Measurements from ENCODE around the gene SAMD4A.

The SAMD4A gene

DNA sequence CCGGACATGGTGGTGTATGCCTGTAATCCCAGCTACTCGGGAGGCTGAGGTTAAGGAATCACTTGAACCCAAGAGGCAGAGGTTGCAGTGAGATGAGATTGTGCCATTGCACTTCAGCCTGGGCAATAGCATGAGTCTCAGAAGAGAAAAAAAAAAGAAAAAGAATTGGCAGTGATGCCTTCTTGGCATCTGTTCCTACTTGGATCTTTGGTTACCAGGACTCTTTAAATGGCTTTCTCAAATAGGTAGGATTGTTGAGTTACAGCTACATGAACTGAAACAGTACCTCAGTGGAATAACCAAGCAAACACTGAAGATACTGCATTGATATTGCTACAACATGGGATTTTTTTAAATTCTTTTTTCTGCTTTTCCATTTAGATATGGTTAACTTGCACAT is 136.8 kb downstream of the SAMD4A start:
- TF ChIP-seq, protein P1, sequence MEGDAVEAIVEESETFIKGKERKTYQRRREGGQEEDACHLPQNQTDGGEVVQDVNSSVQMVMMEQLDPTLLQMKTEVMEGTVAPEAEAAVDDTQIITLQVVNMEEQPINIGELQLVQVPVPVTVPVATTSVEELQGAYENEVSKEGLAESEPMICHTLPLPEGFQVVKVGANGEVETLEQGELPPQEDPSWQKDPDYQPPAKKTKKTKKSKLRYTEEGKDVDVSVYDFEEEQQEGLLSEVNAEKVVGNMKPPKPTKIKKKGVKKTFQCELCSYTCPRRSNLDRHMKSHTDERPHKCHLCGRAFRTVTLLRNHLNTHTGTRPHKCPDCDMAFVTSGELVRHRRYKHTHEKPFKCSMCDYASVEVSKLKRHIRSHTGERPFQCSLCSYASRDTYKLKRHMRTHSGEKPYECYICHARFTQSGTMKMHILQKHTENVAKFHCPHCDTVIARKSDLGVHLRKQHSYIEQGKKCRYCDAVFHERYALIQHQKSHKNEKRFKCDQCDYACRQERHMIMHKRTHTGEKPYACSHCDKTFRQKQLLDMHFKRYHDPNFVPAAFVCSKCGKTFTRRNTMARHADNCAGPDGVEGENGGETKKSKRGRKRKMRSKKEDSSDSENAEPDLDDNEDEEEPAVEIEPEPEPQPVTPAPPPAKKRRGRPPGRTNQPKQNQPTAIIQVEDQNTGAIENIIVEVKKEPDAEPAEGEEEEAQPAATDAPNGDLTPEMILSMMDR (IDR thresholded peaks at IDR 0.05; ENCODE audit: insufficient read depth, low read depth, low read length, missing control alignments) = no peak
- no peak overlapping the region for H3K4me3 ChIP-seq (ENCODE audit: low read length)
- no peak for DNase-seq (ENCODE audit: low read depth)

DNA sequence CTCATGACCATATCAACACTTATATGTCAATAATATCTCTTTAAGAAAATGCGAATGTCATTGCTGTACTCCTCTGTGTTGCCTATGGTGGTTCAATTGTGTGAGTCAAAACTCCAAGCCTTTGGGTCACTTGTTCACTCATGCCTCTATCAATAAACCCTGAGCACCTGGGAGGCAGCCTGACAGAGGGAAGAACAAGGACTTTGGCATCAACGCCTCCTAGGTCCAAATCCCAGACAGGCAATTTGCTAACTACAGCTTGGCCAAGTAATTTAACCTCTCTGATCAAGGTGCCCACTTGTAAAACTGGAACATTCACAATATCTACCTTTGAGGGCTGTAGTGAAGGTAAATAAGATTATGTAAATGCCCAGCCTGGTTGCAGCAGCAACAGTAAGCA is 137.8 kb downstream of the SAMD4A start:
- no peak overlapping the region for H3K4me3 ChIP-seq (ENCODE audit: low read length)
- TF ChIP-seq, protein P1 (IDR thresholded peaks at IDR 0.05; ENCODE audit: insufficient read depth, low read depth, low read length, missing control alignments) = no peak
- no peak for DNase-seq (ENCODE audit: low read depth)

DNA sequence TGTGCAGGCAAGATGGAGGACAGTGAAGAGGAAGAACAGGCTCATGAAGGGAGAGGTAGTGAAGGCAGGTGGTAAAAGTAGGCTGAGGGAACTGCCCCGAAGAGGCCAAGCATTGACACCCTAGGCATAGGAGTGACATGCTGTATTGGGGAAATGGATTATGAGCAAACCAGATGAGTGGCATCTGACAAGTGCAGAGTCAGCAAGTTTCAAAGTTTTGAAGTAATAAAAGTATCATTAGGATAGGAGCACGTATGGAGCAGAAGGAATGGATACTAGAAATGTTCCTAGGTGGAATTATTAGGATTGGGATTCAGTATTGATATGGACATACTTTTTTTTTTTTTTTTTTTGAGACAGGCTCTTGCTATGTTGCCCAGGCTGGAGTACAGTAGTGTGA is 139.8 kb downstream of the SAMD4A start:
- no peak for DNase-seq (ENCODE audit: low read depth)
- TF ChIP-seq, protein P1 (IDR thresholded peaks at IDR 0.05; ENCODE audit: insufficient read depth, low read depth, low read length, missing control alignments) = no peak
- no peak overlapping the region for H3K4me3 ChIP-seq (ENCODE audit: low read length)

DNA sequence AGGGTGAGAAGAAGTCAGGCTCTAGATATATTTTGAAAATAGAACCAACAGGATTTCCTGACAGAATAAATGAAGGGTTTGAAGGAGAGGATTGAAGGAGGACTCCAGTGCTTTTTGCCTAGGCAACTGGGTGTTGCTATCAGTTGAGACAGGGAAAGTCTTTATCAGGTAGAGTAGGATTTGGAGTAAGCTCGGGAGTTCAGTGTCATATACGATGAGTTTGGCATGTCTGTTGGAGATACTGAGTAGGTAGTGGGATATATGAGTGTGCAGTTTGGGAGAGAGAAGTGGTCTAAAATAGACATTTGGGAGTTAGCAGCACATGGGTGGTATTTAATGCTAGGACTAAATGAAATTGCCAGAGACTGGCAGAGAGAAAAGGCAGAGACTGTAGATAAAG is 141.2 kb downstream of the SAMD4A start:
- TF ChIP-seq, protein P1 (IDR thresholded peaks at IDR 0.05; ENCODE audit: insufficient read depth, low read depth, low read length, missing control alignments) = no peak
- H3K4me3 ChIP-seq (ENCODE audit: low read length) = no peak overlapping the region
- no peak for DNase-seq (ENCODE audit: low read depth)

DNA sequence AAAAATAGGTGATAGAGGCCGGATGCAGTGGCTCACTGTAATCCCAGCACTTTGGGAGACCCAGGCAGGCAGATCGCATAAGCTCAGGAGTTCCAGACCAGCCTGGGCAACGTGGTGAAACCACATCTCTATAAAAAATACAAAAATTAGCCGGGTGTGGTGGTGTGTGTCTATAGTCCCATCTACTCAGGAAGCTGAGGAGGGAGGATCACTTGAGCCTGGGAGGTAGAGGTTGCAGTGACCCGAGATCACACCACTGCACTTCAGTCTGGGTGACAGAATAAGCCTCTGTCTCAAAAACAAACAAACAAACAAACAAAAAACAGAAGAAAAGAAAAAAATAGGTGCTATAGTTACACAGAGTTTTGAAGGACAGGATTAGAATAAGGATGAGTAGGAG is 142.1 kb downstream of the SAMD4A start:
- H3K4me3 ChIP-seq (ENCODE audit: low read length) = no peak overlapping the region
- TF ChIP-seq, protein P1 (IDR thresholded peaks at IDR 0.05; ENCODE audit: insufficient read depth, low read depth, low read length, missing control alignments) = no peak
- no peak for DNase-seq (ENCODE audit: low read depth)

DNA sequence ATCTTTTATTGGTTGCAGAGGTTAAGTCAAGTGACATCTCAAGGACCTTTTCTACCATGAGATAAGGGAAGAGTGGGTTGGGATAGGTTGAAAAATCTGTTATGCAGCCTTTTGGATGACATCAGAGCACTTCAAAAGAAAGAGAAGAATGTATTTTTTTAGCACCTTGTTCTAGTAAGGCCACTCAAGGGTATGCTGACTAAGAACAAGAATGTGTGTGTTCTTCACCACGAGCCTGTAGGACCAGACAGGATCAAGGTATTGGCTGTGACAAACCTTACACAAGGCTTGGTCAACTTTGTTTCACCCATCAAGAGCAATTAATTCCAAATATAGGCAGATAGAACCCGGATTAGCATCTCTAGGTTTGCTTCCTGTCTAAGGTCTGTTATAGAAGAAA is 142.5 kb downstream of the SAMD4A start:
- DNase-seq (ENCODE audit: low read depth) = no peak
- TF ChIP-seq, protein P1 (IDR thresholded peaks at IDR 0.05; ENCODE audit: insufficient read depth, low read depth, low read length, missing control alignments) = no peak
- no peak overlapping the region for H3K4me3 ChIP-seq (ENCODE audit: low read length)

DNA sequence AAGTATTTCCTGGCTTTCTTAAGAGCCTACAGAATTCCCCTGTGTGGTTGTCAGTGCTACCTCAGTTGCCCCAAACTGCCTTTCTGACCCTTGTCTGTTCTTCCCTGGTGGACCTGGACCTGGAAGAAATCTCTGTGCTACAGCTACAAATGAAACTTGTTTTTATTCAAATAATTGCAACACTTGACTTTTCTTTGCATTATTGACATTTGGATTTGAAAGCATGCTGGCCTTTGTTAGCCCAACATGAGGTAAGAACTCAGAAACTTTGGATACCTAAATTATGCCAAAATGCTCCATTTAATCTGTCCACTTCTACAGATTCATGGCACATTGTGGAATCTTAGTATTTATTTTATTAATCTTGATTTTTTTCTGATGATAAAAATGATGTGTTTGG is 142.9 kb downstream of the SAMD4A start:
- no peak overlapping the region for H3K4me3 ChIP-seq (ENCODE audit: low read length)
- TF ChIP-seq, protein P1 (IDR thresholded peaks at IDR 0.05; ENCODE audit: insufficient read depth, low read depth, low read length, missing control alignments) = no peak

More for the DNA sequence above, 142.9 kb downstream of the SAMD4A start:
- DNase-seq (ENCODE audit: low read depth) = no peak
